HepG2 (cell line): ENCODE measurements around the gene NUP85. TPM values are rescaled to one million over a fixed set of nuclear protein-coding genes. Genes with fewer than 3 reads are reported as not detected.
A peak's percentile ranks its signal among the peaks of the same experiment; 100 is the strongest.

Source experiments
- ATAC-seq: fragments of 200-7000 bp; cut with Tn5 transposase; 3 replicates; pipeline ENCODE4 v1.9.1; 2020; ENCODE audit warnings: mild to moderate bottlenecking, moderate library complexity
- BruUV-seq: library from RNA; stranded (reverse); fragments of 400-500 nt; replicated peaks from 2 replicates; lab custom pipeline; 2021; lab: Mats Ljungman, UMichigan
- CTCF ChIA-PET: fragments of 300-600 bp; formaldehyde crosslinking; extraction: SDS; loops from one replicate; lab custom pipeline; 2021; ENCODE audit warnings: low total read pairs, inconsistent platforms, low intra/inter-chr PET ratio; lab: Yijun Ruan, JAX
- POLR2A ChIA-PET: fragments of 350-600 bp; sonication (Branson Sonifier 250); formaldehyde crosslinking; loops from one replicate; lab custom pipeline; 2020; ENCODE audit warnings: antibody characterized with exemption, inconsistent platforms; lab: Yijun Ruan, JAX
- DNase-seq: peaks from one replicate; pipeline ENCODE4 v3.0.0-alpha.2; 2015; ENCODE audit warnings: low spot score
- FAIRE-seq: peaks from 3 replicates; lab custom pipeline; 2011; peaks lifted over from hg19 to GRCh38; lab: Jason Lieb, UNC
- H2AFZ ChIP-seq: one replicate; pipeline ENCODE4 v1.6.1; 2011; ENCODE audit warnings: low read length, inconsistent platforms
- H3K27ac ChIP-seq: fragments of 300-600 bp; 3 replicates; pipeline ENCODE4 v1.8.0; 2011; ENCODE audit warnings: mixed run types, mild to moderate bottlenecking, mixed read lengths, low read length, inconsistent platforms; ENCODE audit not compliant: insufficient read depth; ENCODE audit errors: extremely low read length
- H3K27me3 ChIP-seq, 2 experiments: fragments of 200-600 bp in 1 of 2; 2 replicates in 1 of 2; 3 replicates in 1 of 2; pipeline versions ENCODE4 v1.6.0 to v1.8.0; 2011; ENCODE audit warnings: low read length in 2 of 2, mild to moderate bottlenecking in 2 of 2, moderate library complexity in 2 of 2, inconsistent platforms in 1 of 2; ENCODE audit not compliant: insufficient read depth in 2 of 2, control insufficient read depth in 1 of 2
- H3K36me3 ChIP-seq, 2 experiments: fragments of 200-600 bp in 1 of 2; replicated peaks in 1 of 2; 2 replicates in 1 of 2; 3 replicates in 1 of 2; pipeline versions ENCODE4 v1.5.1 to v1.8.0; 2011; ENCODE audit warnings: low read length in 2 of 2, inconsistent platforms in 1 of 2; ENCODE audit not compliant: insufficient read depth in 2 of 2, control insufficient read depth in 1 of 2
- H3K4me1 ChIP-seq: 2 replicates; pipeline ENCODE4 v1.5.1; 2012; ENCODE audit warnings: low read length, inconsistent platforms; ENCODE audit not compliant: insufficient read depth
- H3K4me2 ChIP-seq: 2 replicates; pipeline ENCODE4 v1.6.0; 2011; ENCODE audit warnings: low read depth, low read length, inconsistent platforms
- H3K4me3 ChIP-seq, 3 experiments: fragments of 200-600 bp in 1 of 3; sonication (generic), shearing (Covaris generic) in 1 of 3; replicated peaks in 1 of 3; 2 replicates each; pipeline ENCODE4 v1.5.1; 2011 to 2016; ENCODE audit warnings: low read length in 3 of 3, inconsistent platforms in 2 of 3, low read depth in 2 of 3, mild to moderate bottlenecking in 2 of 3, control low read depth in 1 of 3, mixed read lengths in 1 of 3; ENCODE audit not compliant: insufficient read depth in 1 of 3
- H3K79me2 ChIP-seq: one replicate; pipeline ENCODE4 v1.6.1; 2011; ENCODE audit warnings: low read length, inconsistent platforms; ENCODE audit not compliant: insufficient read depth
- H3K9ac ChIP-seq: 2 replicates; pipeline ENCODE4 v1.6.0; 2011; ENCODE audit warnings: mild to moderate bottlenecking, low read depth, low read length, inconsistent platforms; ENCODE audit not compliant: insufficient read depth
- H3K9me3 ChIP-seq: 2 replicates; pipeline ENCODE4 v1.5.1; 2012; ENCODE audit warnings: mild to moderate bottlenecking, low read length
- H4K20me1 ChIP-seq: 2 replicates; pipeline ENCODE4 v1.6.0; 2011; ENCODE audit warnings: inconsistent platforms, mild to moderate bottlenecking, low read length, moderate library complexity; ENCODE audit not compliant: insufficient read depth
- ATF7 ChIP-seq, 2 experiments: fragments of 450-650 bp in 1 of 2; sonication (generic) in 1 of 2; formaldehyde crosslinking in 1 of 2; IDR thresholded peaks; 2 replicates each; pipeline versions ENCODE4 v1.4.0 to v1.6.1; 2016 to 2020; ENCODE audit warnings: antibody characterized with exemption in 1 of 2, mild to moderate bottlenecking in 1 of 2, missing genetic modification reagents in 1 of 2
- CEBPB ChIP-seq: IDR thresholded peaks from 2 replicates; pipeline ENCODE4 v1.6.1; 2011; ENCODE audit warnings: low read depth, low read length, improper control_type of control experiment, borderline replicate concordance
- E2F2 ChIP-seq: sonication (generic); formaldehyde crosslinking; IDR thresholded peaks from 2 replicates; pipeline ENCODE4 v1.4.0; 2020; ENCODE audit warnings: missing genetic modification reagents, borderline replicate concordance
- HNF4A ChIP-seq: sonication (generic); formaldehyde crosslinking; IDR thresholded peaks from 2 replicates; pipeline ENCODE4 v1.4.0; 2020; ENCODE audit warnings: missing genetic modification reagents
- HNF4G ChIP-seq, 2 experiments: sonication (generic) in 1 of 2; formaldehyde crosslinking in 1 of 2; IDR thresholded peaks; 2 replicates each; pipeline versions ENCODE4 v1.4.0 to v1.6.1; 2011 to 2020; ENCODE audit warnings: borderline replicate concordance in 2 of 2, low read depth in 2 of 2, mild to moderate bottlenecking in 2 of 2, low read length in 1 of 2, missing genetic modification reagents in 1 of 2, moderate library complexity in 1 of 2
- HOXA3 ChIP-seq: sonication (generic); formaldehyde crosslinking; IDR thresholded peaks from 2 replicates; pipeline ENCODE4 v1.5.0; 2020; ENCODE audit warnings: missing genetic modification reagents
- NR2F1 ChIP-seq, 2 experiments: fragments of 450-650 bp in 1 of 2; formaldehyde crosslinking in 1 of 2; IDR thresholded peaks; 2 replicates each; pipeline versions ENCODE4 v1.5.0 to v1.6.1; 2016 to 2020; ENCODE audit warnings: mild to moderate bottlenecking in 1 of 2, missing compliant biosample characterization in 1 of 2, missing genetic modification reagents in 1 of 2, moderate library complexity in 1 of 2
- PAXIP1 ChIP-seq: sonication (generic); formaldehyde crosslinking; conservative IDR thresholded peaks from 2 replicates; pipeline ENCODE4 v1.4.0; 2020; ENCODE audit warnings: mild to moderate bottlenecking, missing genetic modification reagents, moderate library complexity
- RARA ChIP-seq: IDR thresholded peaks from 2 replicates; pipeline ENCODE4 v1.6.1; 2016; ENCODE audit warnings: missing genetic modification reagents, missing compliant biosample characterization
- RXRB ChIP-seq: IDR thresholded peaks from 2 replicates; pipeline ENCODE4 v1.6.1; 2016; ENCODE audit warnings: borderline replicate concordance, missing genetic modification reagents, missing compliant biosample characterization
- THRA ChIP-seq: sonication (generic); formaldehyde crosslinking; IDR thresholded peaks from 2 replicates; pipeline ENCODE4 v1.4.0; 2020; ENCODE audit warnings: missing genetic modification reagents, borderline replicate concordance
- ZBTB33 ChIP-seq: sonication (generic); formaldehyde crosslinking; IDR thresholded peaks from 2 replicates; pipeline ENCODE4 v1.4.0; 2020; ENCODE audit warnings: missing genetic modification reagents
- WGBS: methylation state at CpG from one replicate; pipeline ENCODE4 v1.1.6; 2017; ENCODE audit warnings: low lambda C conversion rate; 5-methylcytosine and 5-hydroxymethylcytosine counted together
- in situ Hi-C: cut with HindIII; loops from 2 replicates; pipeline ENCODE4 v1.10.0; 2017; ENCODE audit warnings: low pct_unique_long_range_greater_than_20kb; ENCODE audit not compliant: extremely low pct_ligation_motif_present
- intact Hi-C: fragments of 100-400 bp; cut with micrococcal nuclease; formaldehyde crosslinking; loops from one replicate; pipeline ENCODE4 v1.10.0; 2022; ENCODE audit not compliant: unreplicated experiment
- polyA plus RNA-seq, 8 experiments: library from polyadenylated mRNA; depleted of rRNA in 3 of 8; stranded (reverse) in 7 of 8; unstranded in 1 of 8; fragments of >200 nt; fragmentation: Illumina TruSeq in 4 of 8; extraction: Trizol in 4 of 8; gene quantifications; 2 replicates each; pipeline versions ENCODE4 v1.2.1 to v1.2.3, GENCODE V29; 2011 to 2016; ENCODE audit warnings: low read depth in 4 of 8, missing spikeins in 1 of 8, mixed read lengths in 1 of 8; ENCODE audit not compliant: insufficient read depth in 1 of 8
- total RNA-seq, 5 experiments: library from RNA; depleted of rRNA; stranded (reverse); fragments of >200 nt; fragmentation: Illumina TruSeq; extraction: Trizol; gene quantifications; 2 replicates each; pipeline ENCODE4 v1.2.3, GENCODE V29; 2016; ENCODE audit warnings: low read depth in 1 of 5

NUP85 gene
- total and polyA plus RNA-seq, 2 of the 13 experiments (the other 11 are each of a cell fraction or from before 2014, with no cell fraction given) = 89.1 to 124 TPM

GRCh38 chr17:75207760-75208159 is 2.3 kb downstream of the NUP85 start:
- Histone ChIP-seq H3K9me3 (no peaks in the 10 kb centered on the region), H3K9ac (no peak overlapping the region), H4K20me1 (no peaks in the 10 kb centered on the region), H3K4me2 (peak overlapping the region; percentile 85), H3K27me3 (no peaks in the 10 kb centered on the region; a peak in 1 of 5 replicates), H3K4me1 (peaks cover 22% of the 10 kb centered on the region), H3K79me2 (peaks cover 41% of the 10 kb centered on the region), H3K36me3 (peaks cover 12 to 40% of the 10 kb centered on the region in 2 experiments), H3K4me3 (no peak overlapping the region), H2AFZ (no peak overlapping the region), H3K27ac (no peak overlapping the region)
- ATAC-seq (no peak), FAIRE-seq (no peak), DNase-seq (no peak)
- WGBS = 61% methylated on average over 11 of the region's 12 CpGs
- ChIA-PET POLR2A (interaction anchor here (1.8 kb wide), 1 partner anchor 54 kb away, joined by 5 read pairs; the partner anchor contains the start of genes GGA3 and MRPS7), CTCF (no interaction called here)
- in situ Hi-C loops = no loop called here
- intact Hi-C loops = no loop called here
- BruUV-seq = no TSS peak
- TF ChIP-seq THRA (CRISPR knock-in tag) (peak; percentile 75; the same call in 1 of the 2 replicates), ZBTB33 (CRISPR knock-in tag) (0 out of 2 replicates have a peak, but pooled peaks have one; percentile 34), HNF4A (CRISPR knock-in tag) (no peak; the same call in 1 of the 2 replicates), RXRB (CRISPR knock-in tag) (peak; percentile 39; the same call in 1 of the 2 replicates), HOXA3 (CRISPR knock-in tag) (peak; percentile 19; the same call in 1 of the 2 replicates), E2F2 (no peak), NR2F1 (CRISPR knock-in tag; IDR thresholded peaks at IDR 0.05) (0 out of 4 replicates have a peak, but pooled peaks of 1 of the 2 experiments have one; percentile 14), ATF7 (IDR thresholded peaks at IDR 0.05) (peak; percentile 60), ATF7 (CRISPR knock-in tag; IDR thresholded peaks at IDR 0.05) (no peak), CEBPB (peak; percentile 81), PAXIP1 (CRISPR knock-in tag) (0 out of 2 replicates have a peak, but pooled peaks have one; percentile 30), RARA (peak; percentile 58), HNF4G (IDR thresholded peaks at IDR 0.05; ENCODE audit: borderline replicate concordance, low read depth, low read length) (peak; percentile 8; the same call in 1 of the 2 replicates), HNF4G (CRISPR knock-in tag; IDR thresholded peaks at IDR 0.05; ENCODE audit: borderline replicate concordance, low read depth) (no peak)
